AG04450 (cell line): Measurements from ENCODE around the gene PPP1R3A. TPM values are rescaled to one million over a fixed set of nuclear protein-coding genes. Genes with fewer than 3 reads are reported as not detected.

Experiments used
- CTCF ChIA-PET: fragments of 300-600, 350-600 bp; formaldehyde crosslinking; extraction: SDS; loops from one replicate; lab custom pipeline; 2022; ENCODE audit warnings: antibody characterized with exemption, inconsistent platforms; lab: Charles Lee
- POLR2A ChIA-PET: fragments of 350-600 bp; formaldehyde crosslinking; extraction: SDS; loops from one replicate; lab custom pipeline; 2021; ENCODE audit warnings: antibody characterized with exemption, inconsistent platforms; lab: Yijun Ruan, JAX
- DNase-seq: peaks from one replicate; pipeline ENCODE4 v3.0.0-alpha.2; 2011; ENCODE audit warnings: low read depth, low spot score
- H3K27ac ChIP-seq: one replicate; pipeline ENCODE4 v1.5.1; 2012; ENCODE audit warnings: low read depth, low read length, control low read depth
- H3K27me3 ChIP-seq: one replicate; pipeline ENCODE4 v1.6.0; 2012; ENCODE audit warnings: low read length; ENCODE audit not compliant: control insufficient read depth, insufficient read depth
- H3K4me3 ChIP-seq: 2 replicates; pipeline ENCODE4 v1.5.1; 2011; ENCODE audit warnings: mild to moderate bottlenecking, low read depth, low read length, control low read depth
- H3K9me3 ChIP-seq: 2 replicates; pipeline ENCODE4 v1.5.1; 2012; ENCODE audit warnings: low read length; ENCODE audit not compliant: control insufficient read depth, insufficient read depth
- polyA plus RNA-seq: library from polyadenylated mRNA; depleted of rRNA; stranded (reverse); fragments of >200 nt; gene quantifications from 2 replicates; pipeline ENCODE4 v1.2.3, GENCODE V29; 2011
- TF ChIP-seq, protein P1 (sequence below): IDR thresholded peaks from 2 replicates; pipeline ENCODE4 v1.5.1; 2011; ENCODE audit warnings: low read depth, low read length, control low read depth, inconsistent platforms

Gene PPP1R3A
- polyA plus RNA-seq, 1 experiment, result not detected

DNA sequence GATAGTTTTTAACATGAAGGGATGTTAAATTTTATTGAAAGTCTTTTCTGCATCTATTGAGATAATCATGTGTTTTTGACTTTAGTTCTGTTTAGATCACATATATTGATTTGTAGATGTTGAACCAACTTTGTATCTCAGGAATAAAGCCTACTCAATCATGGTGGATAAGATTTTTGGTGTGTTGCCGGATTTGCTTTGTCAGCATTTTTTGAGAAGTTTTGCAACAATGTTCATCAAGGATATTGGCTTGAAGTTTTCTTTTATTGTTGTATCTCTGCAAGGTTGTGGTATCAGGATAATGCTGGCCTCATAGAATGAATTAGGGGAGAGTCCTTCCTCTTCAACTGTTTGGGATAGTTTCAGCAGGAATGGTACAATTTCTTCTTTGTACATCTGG, 9.3 kb upstream of the PPP1R3A start:
- CTCF ChIA-PET, result no interaction called here
- TF ChIP-seq, protein P1, sequence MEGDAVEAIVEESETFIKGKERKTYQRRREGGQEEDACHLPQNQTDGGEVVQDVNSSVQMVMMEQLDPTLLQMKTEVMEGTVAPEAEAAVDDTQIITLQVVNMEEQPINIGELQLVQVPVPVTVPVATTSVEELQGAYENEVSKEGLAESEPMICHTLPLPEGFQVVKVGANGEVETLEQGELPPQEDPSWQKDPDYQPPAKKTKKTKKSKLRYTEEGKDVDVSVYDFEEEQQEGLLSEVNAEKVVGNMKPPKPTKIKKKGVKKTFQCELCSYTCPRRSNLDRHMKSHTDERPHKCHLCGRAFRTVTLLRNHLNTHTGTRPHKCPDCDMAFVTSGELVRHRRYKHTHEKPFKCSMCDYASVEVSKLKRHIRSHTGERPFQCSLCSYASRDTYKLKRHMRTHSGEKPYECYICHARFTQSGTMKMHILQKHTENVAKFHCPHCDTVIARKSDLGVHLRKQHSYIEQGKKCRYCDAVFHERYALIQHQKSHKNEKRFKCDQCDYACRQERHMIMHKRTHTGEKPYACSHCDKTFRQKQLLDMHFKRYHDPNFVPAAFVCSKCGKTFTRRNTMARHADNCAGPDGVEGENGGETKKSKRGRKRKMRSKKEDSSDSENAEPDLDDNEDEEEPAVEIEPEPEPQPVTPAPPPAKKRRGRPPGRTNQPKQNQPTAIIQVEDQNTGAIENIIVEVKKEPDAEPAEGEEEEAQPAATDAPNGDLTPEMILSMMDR, result no peak
- Histone ChIP-seq H3K9me3 (no peaks in the 10 kb centered on the region), H3K4me3 (no peak overlapping the region), H3K27me3 (no peaks in the 10 kb centered on the region), H3K27ac (no peak overlapping the region)
- no peak for DNase-seq
- POLR2A ChIA-PET, result no interaction called here

DNA sequence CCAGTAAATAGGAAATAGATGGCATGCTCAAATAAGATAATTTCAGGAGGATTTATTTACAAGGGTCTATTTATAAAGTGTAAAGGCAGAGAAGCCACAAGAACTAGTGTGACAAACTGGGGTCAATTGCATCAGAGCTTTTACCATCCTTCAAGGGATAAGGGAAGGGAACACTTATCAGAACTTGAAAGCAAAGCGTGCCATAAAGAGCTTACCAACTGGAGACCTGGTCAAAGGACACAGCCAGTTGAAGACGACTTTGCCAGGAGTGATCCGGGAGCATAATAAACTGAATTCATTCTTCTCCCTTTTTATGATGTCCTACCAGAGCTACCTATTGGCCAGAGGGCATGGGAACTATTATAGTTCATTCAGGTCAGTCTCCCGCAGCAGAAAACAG, 3.2 kb upstream of the PPP1R3A start:
- ChIA-PET CTCF (interaction anchor here (0.6 to 1.8 kb wide), 4 partner anchors 14 to 148 kb away, joined by 3 to 5 read pairs (median 4); no protein-coding TSS in a partner anchor), POLR2A (no interaction called here)
- H3K27ac ChIP-seq, result no peak overlapping the region
- no peak for DNase-seq
- no peaks in the 10 kb centered on the region for H3K9me3 ChIP-seq
- H3K4me3 ChIP-seq, result no peak overlapping the region
- TF ChIP-seq, protein P1, result no peak
- H3K27me3 ChIP-seq, result no peaks in the 10 kb centered on the region

DNA sequence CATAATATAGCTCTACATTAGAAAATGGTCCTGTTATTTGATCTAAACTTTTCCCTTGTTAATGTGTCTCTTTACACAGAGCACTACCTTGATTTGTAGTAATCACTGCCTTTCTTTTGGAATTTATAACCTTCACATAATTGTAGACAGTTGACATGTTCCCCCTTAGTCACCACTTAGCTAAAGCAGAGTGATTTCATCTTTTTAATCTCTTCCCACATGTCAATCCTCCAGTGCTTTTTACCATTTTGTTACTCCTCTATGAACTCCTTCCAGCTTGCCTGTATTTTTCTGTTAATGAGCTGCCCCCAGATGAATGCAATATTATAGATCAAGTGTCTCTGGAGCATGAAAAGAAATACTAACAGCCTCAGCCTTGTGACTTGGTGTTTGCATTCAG, 2.6 kb upstream of the PPP1R3A start:
- no peak for DNase-seq
- TF ChIP-seq, protein P1, result no peak
- no peaks in the 10 kb centered on the region for H3K27me3 ChIP-seq
- H3K9me3 ChIP-seq, result no peaks in the 10 kb centered on the region
- CTCF ChIA-PET, result interaction anchor here (0.9 to 1.8 kb wide), 3 partner anchors 13 to 147 kb away, joined by 3 to 5 read pairs (median 4); no protein-coding TSS in a partner anchor
- H3K27ac ChIP-seq, result no peak overlapping the region
- POLR2A ChIA-PET, result no interaction called here
- H3K4me3 ChIP-seq, result no peak overlapping the region

DNA sequence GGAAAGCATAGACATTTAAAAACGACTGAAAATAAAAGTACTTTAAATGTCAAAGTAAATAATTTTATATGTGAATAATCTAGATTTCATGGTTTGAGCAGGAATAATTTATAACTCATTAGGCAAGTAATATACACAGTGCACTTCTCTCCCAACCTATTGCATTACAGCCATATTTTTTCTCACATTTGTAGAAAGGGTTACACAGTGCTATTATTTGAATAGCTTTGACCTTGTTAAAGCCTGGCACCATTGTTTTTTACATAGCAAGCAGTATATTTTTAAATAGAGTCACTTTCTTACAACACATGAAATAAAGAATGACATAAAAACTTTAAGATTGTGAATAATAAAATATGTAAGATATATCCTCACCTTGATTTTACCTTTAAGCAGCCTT, 969 bp downstream of the PPP1R3A start:
- Histone ChIP-seq H3K4me3 (no peak overlapping the region), H3K27me3 (no peaks in the 10 kb centered on the region), H3K27ac (no peak overlapping the region), H3K9me3 (no peaks in the 10 kb centered on the region)
- ChIA-PET CTCF (no interaction called here), POLR2A (no interaction called here)
- no peak for DNase-seq
- TF ChIP-seq, protein P1, result no peak

DNA sequence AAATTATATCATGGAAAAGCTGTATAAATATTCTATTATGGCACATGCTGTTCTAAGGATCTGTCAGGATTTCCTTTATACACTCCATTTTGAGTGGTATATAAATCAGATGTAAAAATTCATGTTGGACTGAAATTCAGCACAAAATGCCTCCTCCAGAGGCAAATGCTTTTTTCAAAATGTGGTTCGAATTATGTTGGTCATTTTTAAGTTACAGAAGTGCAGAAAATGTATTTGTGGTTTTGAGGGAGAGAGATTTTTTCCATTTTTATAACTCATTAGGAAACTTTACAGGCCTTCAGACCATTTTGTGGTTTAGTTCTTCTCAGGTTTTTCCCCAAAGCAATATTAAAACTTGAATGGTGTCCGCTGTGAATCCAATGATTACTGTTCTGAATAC, 2.9 kb downstream of the PPP1R3A start:
- TF ChIP-seq, protein P1, result no peak

More for the DNA sequence above, 2.9 kb downstream of the PPP1R3A start:
- Histone ChIP-seq H3K4me3 (no peak overlapping the region), H3K9me3 (no peaks in the 10 kb centered on the region), H3K27me3 (no peaks in the 10 kb centered on the region), H3K27ac (no peak overlapping the region)
- DNase-seq, result no peak
- POLR2A ChIA-PET, result no interaction called here
- CTCF ChIA-PET, result no interaction called here
